Measurements from ENCODE around the gene WDR4.

DNA sequence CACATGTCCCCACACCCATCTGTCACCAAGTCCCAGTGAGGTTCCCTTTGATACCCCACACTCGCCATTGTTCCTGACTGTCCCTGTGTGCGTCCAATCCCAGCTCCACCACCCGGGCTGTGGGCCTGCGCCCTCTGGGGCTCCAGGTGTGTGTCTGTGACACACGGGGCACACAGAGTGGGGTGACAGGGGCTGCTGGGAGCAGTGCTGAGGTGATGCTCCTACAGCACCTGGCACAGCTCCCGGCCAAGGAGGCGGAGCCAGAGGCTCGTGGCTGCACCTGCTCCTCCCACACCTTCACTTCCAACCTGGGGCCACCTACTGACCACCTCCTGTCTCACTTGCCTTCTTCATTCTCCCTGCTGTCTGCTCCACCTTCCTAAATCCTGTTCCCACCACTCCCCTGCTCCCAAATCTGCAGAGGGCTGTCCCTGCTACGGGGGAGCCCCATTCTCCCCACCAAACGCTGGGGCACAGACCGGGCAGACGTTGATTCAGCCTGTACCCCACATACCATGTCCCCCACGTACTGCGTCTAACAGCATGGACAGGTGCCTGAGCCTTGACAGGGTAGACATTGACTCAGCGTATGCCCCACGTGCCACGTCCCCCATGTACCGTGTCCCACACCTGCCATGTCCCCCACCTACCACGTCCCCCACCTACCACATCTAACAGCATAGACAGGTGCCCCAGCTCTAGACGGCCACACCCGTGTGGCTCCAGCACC, 16.4 kb downstream of the WDR4 start:
- TF ChIP-seq EZH2 (IDR thresholded peaks at IDR 0.05; ENCODE audit: low read length, unreplicated experiment) (no peak), EZH2phosphoT487 (IDR thresholded peaks at IDR 0.05; ENCODE audit: borderline replicate concordance, low read length) (no peak)
- TF ChIP-seq, protein P1, sequence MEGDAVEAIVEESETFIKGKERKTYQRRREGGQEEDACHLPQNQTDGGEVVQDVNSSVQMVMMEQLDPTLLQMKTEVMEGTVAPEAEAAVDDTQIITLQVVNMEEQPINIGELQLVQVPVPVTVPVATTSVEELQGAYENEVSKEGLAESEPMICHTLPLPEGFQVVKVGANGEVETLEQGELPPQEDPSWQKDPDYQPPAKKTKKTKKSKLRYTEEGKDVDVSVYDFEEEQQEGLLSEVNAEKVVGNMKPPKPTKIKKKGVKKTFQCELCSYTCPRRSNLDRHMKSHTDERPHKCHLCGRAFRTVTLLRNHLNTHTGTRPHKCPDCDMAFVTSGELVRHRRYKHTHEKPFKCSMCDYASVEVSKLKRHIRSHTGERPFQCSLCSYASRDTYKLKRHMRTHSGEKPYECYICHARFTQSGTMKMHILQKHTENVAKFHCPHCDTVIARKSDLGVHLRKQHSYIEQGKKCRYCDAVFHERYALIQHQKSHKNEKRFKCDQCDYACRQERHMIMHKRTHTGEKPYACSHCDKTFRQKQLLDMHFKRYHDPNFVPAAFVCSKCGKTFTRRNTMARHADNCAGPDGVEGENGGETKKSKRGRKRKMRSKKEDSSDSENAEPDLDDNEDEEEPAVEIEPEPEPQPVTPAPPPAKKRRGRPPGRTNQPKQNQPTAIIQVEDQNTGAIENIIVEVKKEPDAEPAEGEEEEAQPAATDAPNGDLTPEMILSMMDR (conservative IDR thresholded peaks at IDR 0.05; ENCODE audit: low read depth, low read length), result peak; percentile 56

All from PC-3 (cell line).